WERI-Rb-1 (cell line): ENCODE data around the gene BCR.

Experiments used
- DNase-seq: peaks from one replicate; pipeline ENCODE4 v3.0.0-alpha.2; 2020
- H3K27ac ChIP-seq: fragments of 250-450 bp; sonication (Bioruptor Pico); 2 replicates; pipeline ENCODE4 v1.5.1; 2020; ENCODE audit warnings: mild to moderate bottlenecking, moderate library complexity
- H3K27me3 ChIP-seq: fragments of 250-450 bp; sonication (Bioruptor Pico); 2 replicates; pipeline ENCODE4 v1.5.1; 2021; ENCODE audit warnings: mild to moderate bottlenecking, low read depth, moderate library complexity; ENCODE audit not compliant: insufficient read depth, severe bottlenecking
- H3K36me3 ChIP-seq: fragments of 250-450 bp; sonication (Bioruptor Pico); 2 replicates; pipeline ENCODE4 v1.5.1; 2020; ENCODE audit warnings: mild to moderate bottlenecking, moderate library complexity
- H3K4me3 ChIP-seq: 2 replicates; pipeline ENCODE4 v1.5.1; 2011; ENCODE audit warnings: low read depth, mild to moderate bottlenecking, control low read depth, low read length
- H3K9me3 ChIP-seq: fragments of 250-450 bp; sonication (Bioruptor Pico); 2 replicates; pipeline ENCODE4 v1.5.1; 2021; ENCODE audit warnings: mild to moderate bottlenecking, moderate library complexity; ENCODE audit not compliant: severe bottlenecking
- TF ChIP-seq, protein P1 (sequence below): IDR thresholded peaks from 2 replicates; pipeline ENCODE4 v1.5.1; 2011; ENCODE audit warnings: low read depth, mild to moderate bottlenecking, control low read depth, inconsistent platforms, low read length

The BCR gene

DNA sequence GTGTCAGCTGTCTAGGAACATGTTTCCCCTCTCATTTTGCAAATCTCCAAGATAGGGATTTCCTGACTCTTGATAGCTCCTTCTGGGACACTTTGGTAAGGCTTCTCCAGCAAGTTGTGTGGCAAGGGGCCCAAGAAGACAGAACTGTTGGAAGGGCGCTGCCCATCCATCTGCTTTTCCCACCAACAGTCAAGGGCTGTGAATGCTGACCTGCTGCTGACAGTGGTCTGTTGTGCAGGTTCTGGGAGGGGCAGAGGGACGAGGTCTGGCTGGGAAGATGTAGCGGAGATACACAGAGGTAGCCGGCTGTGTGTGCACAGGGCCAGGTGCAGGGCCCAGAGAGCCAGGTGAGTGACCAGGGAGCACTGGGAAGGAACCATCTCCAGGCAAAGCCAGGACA lies 12.2 kb downstream of the BCR start:
- peaks cover 47% of the 10 kb centered on the region for H3K36me3 ChIP-seq
- DNase-seq = no peak
- peak overlapping the region; percentile 10 for H3K4me3 ChIP-seq
- H3K27me3 ChIP-seq = no peaks in the 10 kb centered on the region
- peak overlapping the region; percentile 93 for H3K27ac ChIP-seq
- TF ChIP-seq, protein P1, sequence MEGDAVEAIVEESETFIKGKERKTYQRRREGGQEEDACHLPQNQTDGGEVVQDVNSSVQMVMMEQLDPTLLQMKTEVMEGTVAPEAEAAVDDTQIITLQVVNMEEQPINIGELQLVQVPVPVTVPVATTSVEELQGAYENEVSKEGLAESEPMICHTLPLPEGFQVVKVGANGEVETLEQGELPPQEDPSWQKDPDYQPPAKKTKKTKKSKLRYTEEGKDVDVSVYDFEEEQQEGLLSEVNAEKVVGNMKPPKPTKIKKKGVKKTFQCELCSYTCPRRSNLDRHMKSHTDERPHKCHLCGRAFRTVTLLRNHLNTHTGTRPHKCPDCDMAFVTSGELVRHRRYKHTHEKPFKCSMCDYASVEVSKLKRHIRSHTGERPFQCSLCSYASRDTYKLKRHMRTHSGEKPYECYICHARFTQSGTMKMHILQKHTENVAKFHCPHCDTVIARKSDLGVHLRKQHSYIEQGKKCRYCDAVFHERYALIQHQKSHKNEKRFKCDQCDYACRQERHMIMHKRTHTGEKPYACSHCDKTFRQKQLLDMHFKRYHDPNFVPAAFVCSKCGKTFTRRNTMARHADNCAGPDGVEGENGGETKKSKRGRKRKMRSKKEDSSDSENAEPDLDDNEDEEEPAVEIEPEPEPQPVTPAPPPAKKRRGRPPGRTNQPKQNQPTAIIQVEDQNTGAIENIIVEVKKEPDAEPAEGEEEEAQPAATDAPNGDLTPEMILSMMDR = no peak
- no peaks in the 10 kb centered on the region for H3K9me3 ChIP-seq

DNA sequence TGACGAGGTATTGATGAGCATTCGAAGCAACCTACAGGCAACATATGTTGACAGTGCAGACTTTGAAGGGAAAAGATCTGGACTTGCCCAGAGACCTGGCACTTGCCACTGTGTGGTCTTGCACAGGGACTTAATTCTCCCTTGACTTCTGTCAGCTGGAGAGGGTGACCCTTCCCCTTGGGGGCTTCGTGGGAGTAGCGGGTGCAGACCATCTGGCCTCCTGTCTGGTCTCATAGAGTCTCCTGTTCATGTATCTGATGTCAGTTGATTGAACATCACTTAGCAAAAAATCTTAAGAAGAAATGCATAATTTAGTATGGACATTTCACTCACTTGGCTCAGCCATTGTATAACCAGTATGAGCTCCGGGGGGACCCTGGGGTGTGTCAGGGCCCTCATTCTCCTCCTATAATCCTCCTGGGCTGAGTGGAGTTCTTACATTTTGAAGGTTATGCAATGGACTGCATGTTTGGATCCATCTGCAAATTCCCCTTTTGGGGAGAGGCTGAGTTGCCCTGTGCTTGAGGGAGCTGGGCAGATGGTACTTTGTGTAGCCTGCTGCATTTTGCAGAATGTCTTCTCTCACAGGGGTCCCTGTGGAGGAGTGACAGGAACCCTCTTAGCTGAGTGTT lies 13.0 kb downstream of the BCR start:
- H3K36me3 ChIP-seq = peaks cover 39% of the 10 kb centered on the region
- peak; percentile 50 for DNase-seq
- no peaks in the 10 kb centered on the region for H3K27me3 ChIP-seq
- H3K4me3 ChIP-seq = no peak overlapping the region
- no peaks in the 10 kb centered on the region for H3K9me3 ChIP-seq
- TF ChIP-seq, protein P1 = no peak
- H3K27ac ChIP-seq = peak overlapping the region; percentile 93

DNA sequence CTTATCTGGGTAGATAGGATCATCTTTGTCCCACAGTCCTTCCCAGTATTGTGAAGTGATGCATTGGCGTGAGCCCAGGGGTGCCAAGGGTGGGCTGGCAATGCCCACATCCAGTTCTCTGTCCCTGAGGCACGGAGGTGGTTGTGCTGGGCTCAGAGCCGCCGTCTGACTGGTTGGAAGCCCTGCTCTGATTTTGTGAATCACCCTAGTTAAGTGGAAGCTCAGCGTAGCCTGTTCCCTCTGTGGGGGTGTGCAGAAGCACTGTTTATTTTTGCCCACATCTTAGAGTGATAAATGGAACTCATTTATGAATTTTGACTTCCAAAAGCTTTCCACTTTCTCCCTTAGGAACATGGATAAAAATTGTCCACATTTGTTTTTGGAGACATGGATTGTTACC lies 13.6 kb downstream of the BCR start:
- H3K36me3 ChIP-seq = peaks cover 41% of the 10 kb centered on the region
- no peaks in the 10 kb centered on the region for H3K27me3 ChIP-seq
- DNase-seq = no peak
- TF ChIP-seq, protein P1 = no peak
- peak overlapping the region; percentile 93 for H3K27ac ChIP-seq
- H3K9me3 ChIP-seq = no peaks in the 10 kb centered on the region
- no peak overlapping the region for H3K4me3 ChIP-seq

DNA sequence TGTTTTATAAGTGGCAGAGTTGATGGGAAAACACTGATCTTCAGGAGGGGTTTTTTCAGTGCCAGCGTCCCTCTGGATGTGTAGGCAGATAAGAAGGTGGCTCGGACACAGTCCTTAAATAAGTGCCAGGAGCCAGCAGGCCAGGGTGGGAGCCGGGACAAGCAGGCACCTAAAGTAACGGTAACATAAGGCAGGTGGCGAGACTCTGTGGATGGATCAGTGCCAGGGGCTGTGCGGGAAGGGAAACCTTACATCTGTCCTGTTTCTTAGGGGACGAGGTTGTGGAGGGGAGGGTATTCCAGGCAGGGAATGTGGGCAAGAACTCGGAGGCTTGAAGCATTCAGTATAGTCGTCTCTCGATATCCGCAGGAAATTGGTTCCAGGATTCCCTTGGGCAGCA lies 15.9 kb downstream of the BCR start:
- no peaks in the 10 kb centered on the region for H3K9me3 ChIP-seq
- no peak for DNase-seq
- TF ChIP-seq, protein P1 = no peak
- H3K27me3 ChIP-seq = no peaks in the 10 kb centered on the region
- H3K27ac ChIP-seq = peak overlapping the region; percentile 27; the same call in 1 of the 2 replicates
- H3K4me3 ChIP-seq = no peak overlapping the region
- peaks cover 23% of the 10 kb centered on the region for H3K36me3 ChIP-seq

DNA sequence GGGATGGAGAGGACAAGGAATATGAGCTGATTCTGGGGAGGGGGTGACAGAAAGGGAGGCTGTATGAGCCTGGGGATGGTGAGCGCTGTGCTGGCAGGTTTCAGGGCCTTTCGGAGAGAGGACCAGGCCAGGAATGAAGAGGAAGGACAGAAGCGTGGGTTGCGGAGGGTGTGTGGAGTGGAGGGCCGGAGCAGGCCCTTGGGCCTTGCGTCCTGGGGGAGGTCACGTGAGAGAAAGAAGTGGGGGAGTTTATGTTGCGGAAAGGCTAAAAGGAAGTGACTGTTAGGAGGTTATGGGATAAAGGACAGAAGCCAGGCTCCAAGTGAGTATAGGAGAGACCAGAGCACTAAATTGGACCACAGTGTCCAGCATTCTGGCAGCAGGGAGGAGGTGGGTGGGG lies 17.5 kb downstream of the BCR start:
- Histone ChIP-seq H3K27me3 (no peaks in the 10 kb centered on the region), H3K4me3 (no peak overlapping the region), H3K27ac (no peak overlapping the region), H3K36me3 (peaks cover 17% of the 10 kb centered on the region), H3K9me3 (no peaks in the 10 kb centered on the region)
- TF ChIP-seq, protein P1 = no peak
- DNase-seq = no peak

DNA sequence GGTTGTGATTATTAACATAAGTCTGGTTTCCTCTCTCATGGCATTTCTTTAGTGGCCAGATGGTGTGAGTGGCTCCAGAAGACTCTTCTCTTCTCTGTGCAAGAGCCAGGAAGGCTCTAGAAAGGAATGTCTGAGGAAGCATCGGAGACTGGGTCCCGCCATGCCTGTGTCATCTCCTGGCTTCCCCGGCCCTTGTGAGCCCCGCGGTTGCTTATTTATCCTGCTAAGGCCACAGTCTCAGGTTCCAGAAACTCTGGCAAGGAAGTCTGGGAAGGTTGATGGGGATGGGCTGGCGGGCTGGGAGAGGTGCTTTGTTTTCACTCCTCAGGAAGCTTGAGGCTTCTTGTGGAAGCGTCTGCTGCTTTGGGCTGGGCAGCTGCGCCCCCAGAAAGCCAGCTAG lies 18.9 kb downstream of the BCR start:
- Histone ChIP-seq H3K27ac (no peak overlapping the region), H3K9me3 (no peaks in the 10 kb centered on the region), H3K4me3 (no peak overlapping the region), H3K27me3 (no peaks in the 10 kb centered on the region), H3K36me3 (peaks cover 28% of the 10 kb centered on the region)
- no peak for DNase-seq
- TF ChIP-seq, protein P1 = no peak
